ENCODE data around the gene OPA3.
A peak's percentile ranks its signal among the peaks of the same experiment; 100 is the strongest.

The OPA3 gene

DNA sequence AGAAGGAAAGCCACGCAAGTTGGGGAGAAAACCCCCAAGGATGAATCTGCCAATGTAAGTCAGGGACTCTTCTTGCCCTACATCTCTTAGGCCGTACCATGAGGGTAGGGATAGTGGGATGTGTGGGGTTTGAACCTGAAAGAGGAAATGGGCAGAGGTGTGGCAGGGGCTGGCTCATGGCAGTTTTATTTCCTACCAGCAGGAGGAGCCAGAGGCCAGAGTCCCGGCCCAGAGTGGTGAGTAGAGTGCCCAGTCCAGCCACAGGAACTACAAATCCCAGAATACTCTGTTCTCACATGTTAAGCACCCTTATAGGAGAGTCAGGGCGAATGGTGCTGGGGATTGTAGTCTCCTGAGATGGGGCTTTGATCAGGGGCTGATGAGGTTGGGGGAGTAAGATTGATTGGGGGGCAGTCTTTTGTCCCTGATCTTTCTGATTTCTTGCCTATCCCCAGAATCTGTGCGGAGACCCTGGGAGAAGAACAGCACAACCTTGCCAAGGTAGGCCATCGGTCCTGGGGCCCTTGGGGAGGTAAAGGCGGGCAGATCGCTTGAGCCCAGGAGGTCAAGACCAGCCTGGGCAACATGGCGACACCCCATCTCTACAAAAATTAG lies 60.9 kb downstream of the OPA3 start:
- peak; percentile 99 for ATAC-seq (ENCODE audit: insufficient read depth, low read depth)
- no peak overlapping the region for H3K27ac ChIP-seq (ENCODE audit: low read length)

DNA sequence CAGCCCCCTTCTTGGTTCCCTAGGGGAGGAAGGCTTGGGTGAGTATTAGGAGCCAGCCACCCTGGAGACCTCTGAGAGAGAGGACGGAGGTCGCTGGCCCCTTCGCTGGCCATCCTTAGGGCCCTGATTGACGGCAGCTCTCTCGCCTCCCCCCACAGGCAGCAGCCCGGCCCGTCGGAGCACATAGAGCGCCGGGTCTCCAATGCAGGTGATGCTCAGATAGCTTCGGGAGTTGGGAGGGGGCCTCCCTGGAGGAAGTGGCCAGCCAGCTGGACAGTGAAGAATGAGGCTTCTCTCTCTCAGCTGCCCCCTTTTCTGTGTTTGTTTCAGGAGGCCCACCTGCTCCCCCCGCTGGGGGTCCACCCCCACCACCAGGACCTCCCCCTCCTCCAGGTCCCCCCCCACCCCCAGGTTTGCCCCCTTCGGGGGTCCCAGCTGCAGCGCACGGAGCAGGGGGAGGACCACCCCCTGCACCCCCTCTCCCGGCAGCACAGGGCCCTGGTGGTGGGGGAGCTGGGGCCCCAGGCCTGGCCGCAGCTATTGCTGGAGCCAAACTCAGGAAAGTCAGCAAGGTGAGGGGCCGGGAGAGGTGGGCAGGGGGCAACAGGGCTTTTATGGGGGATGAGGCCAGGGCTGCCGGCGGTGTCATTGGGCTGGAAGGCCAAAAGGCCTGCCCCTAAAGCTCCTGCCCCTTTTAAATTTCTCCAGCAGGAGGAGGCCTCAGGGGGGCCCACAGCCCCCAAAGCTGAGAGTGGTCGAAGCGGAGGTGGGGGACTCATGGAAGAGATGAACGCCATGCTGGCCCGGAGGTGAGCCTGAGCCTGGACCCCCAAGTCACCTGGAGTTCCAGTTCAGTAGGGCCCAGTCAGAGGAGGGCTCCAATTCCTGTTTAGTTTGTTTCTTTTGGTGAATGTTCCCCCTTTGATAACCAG lies 62.3 kb downstream of the OPA3 start:
- ATAC-seq (ENCODE audit: insufficient read depth, low read depth) (no peak), DNase-seq (no peak)
- TF ChIP-seq, protein P1, sequence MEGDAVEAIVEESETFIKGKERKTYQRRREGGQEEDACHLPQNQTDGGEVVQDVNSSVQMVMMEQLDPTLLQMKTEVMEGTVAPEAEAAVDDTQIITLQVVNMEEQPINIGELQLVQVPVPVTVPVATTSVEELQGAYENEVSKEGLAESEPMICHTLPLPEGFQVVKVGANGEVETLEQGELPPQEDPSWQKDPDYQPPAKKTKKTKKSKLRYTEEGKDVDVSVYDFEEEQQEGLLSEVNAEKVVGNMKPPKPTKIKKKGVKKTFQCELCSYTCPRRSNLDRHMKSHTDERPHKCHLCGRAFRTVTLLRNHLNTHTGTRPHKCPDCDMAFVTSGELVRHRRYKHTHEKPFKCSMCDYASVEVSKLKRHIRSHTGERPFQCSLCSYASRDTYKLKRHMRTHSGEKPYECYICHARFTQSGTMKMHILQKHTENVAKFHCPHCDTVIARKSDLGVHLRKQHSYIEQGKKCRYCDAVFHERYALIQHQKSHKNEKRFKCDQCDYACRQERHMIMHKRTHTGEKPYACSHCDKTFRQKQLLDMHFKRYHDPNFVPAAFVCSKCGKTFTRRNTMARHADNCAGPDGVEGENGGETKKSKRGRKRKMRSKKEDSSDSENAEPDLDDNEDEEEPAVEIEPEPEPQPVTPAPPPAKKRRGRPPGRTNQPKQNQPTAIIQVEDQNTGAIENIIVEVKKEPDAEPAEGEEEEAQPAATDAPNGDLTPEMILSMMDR (IDR thresholded peaks at IDR 0.05; ENCODE audit: borderline replicate concordance, extremely low read depth, low read length, poor library complexity, severe bottlenecking), result no peak
- no peak for TF ChIP-seq EZH2 (IDR thresholded peaks at IDR 0.05; ENCODE audit: borderline replicate concordance, low read depth, low read length, severe bottlenecking)
- no peak overlapping the region for H3K4me3 ChIP-seq (ENCODE audit: low read depth in 1 of 2, low read length in 2 of 2)
- H3K36me3 ChIP-seq (ENCODE audit: insufficient read depth, low read length), result peaks cover 36% of the 10 kb centered on the region
- no peaks in the 10 kb centered on the region for H3K27me3 ChIP-seq (ENCODE audit: insufficient read depth, low read length, poor library complexity)
- H3K4me2 ChIP-seq (ENCODE audit: insufficient read depth, low read length), result no peak overlapping the region
- H3K9me3 ChIP-seq (ENCODE audit: insufficient read depth, low read length, severe bottlenecking), result no peaks in the 10 kb centered on the region
- no peak overlapping the region for H3K27ac ChIP-seq (ENCODE audit: low read length)
- no peaks in the 10 kb centered on the region for H3K4me1 ChIP-seq (ENCODE audit: insufficient read depth, low read length)
- no peaks in the 10 kb centered on the region for H4K20me1 ChIP-seq (ENCODE audit: insufficient read depth, low read length)
- no peak overlapping the region for H2AFZ ChIP-seq (ENCODE audit: low read depth, low read length)
- no peaks in the 10 kb centered on the region for H3K79me2 ChIP-seq (ENCODE audit: insufficient read depth, low read length)
- no peak overlapping the region for H3K9ac ChIP-seq (ENCODE audit: low read depth, low read length)

More for the DNA sequence above, 60.9 kb downstream of the OPA3 start:
- Histone ChIP-seq H3K4me3 (ENCODE audit: low read depth in 1 of 2, low read length in 2 of 2) (no peak overlapping the region), H3K79me2 (ENCODE audit: insufficient read depth, low read length) (no peaks in the 10 kb centered on the region), H2AFZ (ENCODE audit: low read depth, low read length) (no peak overlapping the region), H3K9me3 (ENCODE audit: insufficient read depth, low read length, severe bottlenecking) (no peaks in the 10 kb centered on the region), H3K36me3 (ENCODE audit: insufficient read depth, low read length) (peaks cover 28% of the 10 kb centered on the region), H3K4me2 (ENCODE audit: insufficient read depth, low read length) (no peak overlapping the region), H3K4me1 (ENCODE audit: insufficient read depth, low read length) (no peaks in the 10 kb centered on the region), H4K20me1 (ENCODE audit: insufficient read depth, low read length) (no peaks in the 10 kb centered on the region), H3K27me3 (ENCODE audit: insufficient read depth, low read length, poor library complexity) (no peaks in the 10 kb centered on the region), H3K9ac (ENCODE audit: low read depth, low read length) (no peak overlapping the region)
- peak; percentile 80 for DNase-seq
- TF ChIP-seq, protein P1 (IDR thresholded peaks at IDR 0.05; ENCODE audit: borderline replicate concordance, extremely low read depth, low read length, poor library complexity, severe bottlenecking), result peak; percentile 90
- TF ChIP-seq EZH2 (IDR thresholded peaks at IDR 0.05; ENCODE audit: borderline replicate concordance, low read depth, low read length, severe bottlenecking), result no peak

DNA sequence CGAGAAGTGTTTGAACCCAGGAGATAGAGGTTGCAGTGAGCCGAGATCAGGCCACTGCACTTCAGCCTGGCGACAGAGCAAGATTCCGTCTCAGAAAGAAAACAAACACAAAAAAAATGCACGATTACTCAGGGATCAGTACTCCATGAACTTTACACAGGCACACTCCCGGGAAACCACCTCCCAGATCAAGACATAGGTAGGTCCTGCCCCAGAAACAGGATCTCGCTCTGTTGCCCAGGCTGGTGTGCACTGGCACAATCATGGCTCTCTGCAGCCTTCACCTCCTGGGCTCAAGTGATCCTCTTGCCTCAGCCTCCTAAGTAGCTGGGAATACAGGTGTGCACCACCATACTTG lies 66.2 kb downstream of the OPA3 start:
- Histone ChIP-seq H3K36me3 (ENCODE audit: insufficient read depth, low read length) (peaks cover 17% of the 10 kb centered on the region), H2AFZ (ENCODE audit: low read depth, low read length) (no peak overlapping the region), H3K79me2 (ENCODE audit: insufficient read depth, low read length) (peaks cover 3% of the 10 kb centered on the region; the same call in 1 of the 2 replicates), H4K20me1 (ENCODE audit: insufficient read depth, low read length) (peaks cover 11% of the 10 kb centered on the region; the same call in 1 of the 2 replicates), H3K4me2 (ENCODE audit: insufficient read depth, low read length) (no peak overlapping the region), H3K27me3 (ENCODE audit: insufficient read depth, low read length, poor library complexity) (no peaks in the 10 kb centered on the region), H3K9ac (ENCODE audit: low read depth, low read length) (no peak overlapping the region), H3K4me3 (ENCODE audit: low read depth in 1 of 2, low read length in 2 of 2) (no peak overlapping the region), H3K4me1 (ENCODE audit: insufficient read depth, low read length) (no peaks in the 10 kb centered on the region), H3K9me3 (ENCODE audit: insufficient read depth, low read length, severe bottlenecking) (no peaks in the 10 kb centered on the region), H3K27ac (ENCODE audit: low read length) (no peak overlapping the region)
- TF ChIP-seq EZH2 (IDR thresholded peaks at IDR 0.05; ENCODE audit: borderline replicate concordance, low read depth, low read length, severe bottlenecking), result no peak
- TF ChIP-seq, protein P1 (IDR thresholded peaks at IDR 0.05; ENCODE audit: borderline replicate concordance, extremely low read depth, low read length, poor library complexity, severe bottlenecking), result no peak
- DNase-seq (no peak), ATAC-seq (ENCODE audit: insufficient read depth, low read depth) (no peak)

Data from DND-41 (cell line).